T47D (cell line): ENCODE results near the gene CYP24A1.

ENCODE experiments used
- DNase-seq, 2 experiments: peaks; one replicate each; pipeline versions ENCODE4 v3.0.0 to v3.0.0-alpha.2; 2011 to 2012; ENCODE audit warnings: low read depth in 1 of 2, low spot score in 1 of 2
- JUND ChIP-seq: IDR thresholded peaks from 2 replicates; pipeline ENCODE4 v1.6.1; 2012; ENCODE audit warnings: low read depth
- in situ Hi-C: cut with HindIII; loops from 2 replicates; pipeline ENCODE4 v1.10.0; 2016; ENCODE audit warnings: low sequenced_read_pairs, low pct_unique_long_range_greater_than_20kb

CYP24A1 gene

DNA sequence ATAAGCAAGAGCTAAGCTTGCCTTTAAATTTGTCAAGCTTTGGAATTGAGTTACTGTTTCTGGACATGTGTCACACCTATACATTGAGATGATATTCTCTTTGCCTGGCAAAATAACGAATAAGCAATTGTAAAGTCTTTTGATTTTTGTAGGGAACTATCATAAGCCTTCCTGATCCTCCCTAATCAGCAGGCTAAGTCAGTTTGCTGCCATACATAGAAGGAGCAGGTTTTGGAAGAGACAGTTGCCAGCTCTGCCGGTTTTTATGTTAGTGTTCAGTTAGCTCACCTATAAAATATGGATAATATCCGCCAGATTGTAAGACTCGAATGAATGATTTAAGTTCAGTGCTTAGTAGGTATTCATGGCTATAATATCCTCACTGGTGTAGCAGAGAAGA, 69.0 kb downstream of the CYP24A1 start:
- TF ChIP-seq JUND = no peak
- in situ Hi-C loops = no loop called here
- no peak for DNase-seq

DNA sequence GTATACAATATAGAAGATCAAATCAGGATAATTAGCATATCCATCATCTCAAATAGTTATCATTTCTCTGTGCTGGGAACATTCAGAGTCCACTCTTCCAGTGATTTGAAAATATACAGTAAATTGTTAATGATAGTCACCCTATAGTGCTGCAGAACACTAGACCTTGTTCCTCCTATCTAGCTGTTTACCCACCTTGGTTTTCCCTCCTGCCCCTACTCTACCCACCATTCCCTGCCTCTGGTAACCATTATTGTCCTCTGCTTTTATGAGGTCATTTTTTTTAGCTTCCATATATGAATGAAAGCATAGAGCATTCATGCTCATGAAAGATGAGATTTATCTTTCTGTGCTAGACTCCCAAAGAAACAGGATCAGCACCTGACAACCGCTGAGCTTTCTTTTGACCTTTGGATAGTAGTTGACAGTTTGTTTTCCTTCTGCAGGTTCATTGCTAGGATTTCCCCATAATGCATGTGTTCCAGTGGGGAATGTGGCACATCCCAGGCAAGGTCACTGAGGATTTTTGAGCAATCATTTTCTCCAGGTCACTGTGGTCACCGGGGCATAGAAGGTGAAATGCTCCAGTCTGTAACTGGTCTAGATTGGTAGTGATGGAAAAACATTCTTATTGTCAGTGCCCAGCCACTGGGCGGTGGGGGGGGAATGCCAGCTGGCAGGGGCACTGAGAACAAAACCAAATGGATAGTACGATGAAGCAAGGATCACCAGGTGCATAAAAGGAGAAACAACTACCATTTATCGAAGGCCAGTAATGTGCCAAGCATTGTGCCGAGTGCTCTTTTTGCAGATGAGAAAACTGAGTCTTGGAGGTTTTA, 69.8 kb downstream of the CYP24A1 start:
- in situ Hi-C loops = no loop called here
- TF ChIP-seq JUND = no peak
- DNase-seq = no peak
